Hypothalamus (tissue), 51 donors: ENCODE results near the gene MZT1.

Source experiments
- DNase-seq, 51 donors: peaks; one replicate each; lab custom pipeline; 2025; lab: John Stamatoyannopoulos, UW

The MZT1 gene

DNA sequence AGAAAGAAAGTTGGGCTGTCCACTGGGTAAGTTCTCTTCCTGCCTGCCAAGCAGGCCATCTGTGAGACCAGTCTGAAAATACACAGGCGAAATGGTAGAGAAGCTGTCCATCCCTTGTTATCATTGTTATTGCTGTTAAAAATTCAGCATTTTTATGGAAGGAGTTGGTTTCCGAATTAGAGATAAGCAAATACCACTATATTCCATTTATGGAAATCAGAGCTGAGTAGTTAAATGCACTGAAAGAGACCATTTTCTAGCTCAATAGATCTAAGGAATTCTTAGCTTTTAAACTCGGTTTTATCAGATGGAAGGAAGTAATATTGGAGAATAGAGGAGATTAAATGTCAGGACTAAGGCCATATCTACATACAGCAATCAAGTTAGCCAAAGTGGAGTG is 40.7 kb downstream of the MZT1 start:
- no peak for DNase-seq

DNA sequence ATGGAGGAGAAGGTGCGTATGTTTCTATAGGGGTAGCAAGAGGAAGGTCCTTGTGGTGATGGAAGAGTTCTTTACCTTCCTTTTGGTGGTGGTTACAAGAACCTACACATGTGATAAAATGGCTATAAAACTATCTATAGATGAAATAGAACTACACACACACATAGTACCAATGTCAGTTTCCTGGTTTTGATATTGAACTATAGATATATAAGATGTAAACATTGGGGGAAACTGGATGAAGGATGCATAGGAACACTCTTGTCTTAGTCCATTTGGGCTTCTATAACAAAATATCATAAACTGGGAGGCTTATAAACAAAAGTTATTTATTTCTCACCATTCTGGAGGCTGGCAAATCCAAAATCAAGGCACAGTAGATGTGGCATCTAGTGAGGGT is 47.1 kb downstream of the MZT1 start:
- DNase-seq = no peak

DNA sequence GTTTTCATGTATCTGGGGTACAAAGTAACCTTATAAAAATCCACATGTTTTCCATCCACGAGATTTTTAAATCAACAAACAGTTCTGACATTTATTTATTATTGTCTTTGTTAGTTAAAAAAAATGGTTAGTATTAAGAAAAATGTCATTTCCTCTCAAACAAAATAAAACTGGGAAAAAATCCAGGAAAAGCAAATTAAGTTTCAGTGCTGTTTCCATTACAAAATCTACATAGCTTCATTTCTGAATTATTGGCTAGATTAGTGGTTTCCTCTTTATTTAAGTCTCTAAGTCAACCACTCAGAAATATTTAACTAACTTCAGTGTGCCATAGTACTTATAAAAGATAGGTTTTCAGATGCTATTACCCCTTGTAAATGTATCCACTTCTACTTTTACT is 49.1 kb downstream of the MZT1 start:
- no peak for DNase-seq

DNA sequence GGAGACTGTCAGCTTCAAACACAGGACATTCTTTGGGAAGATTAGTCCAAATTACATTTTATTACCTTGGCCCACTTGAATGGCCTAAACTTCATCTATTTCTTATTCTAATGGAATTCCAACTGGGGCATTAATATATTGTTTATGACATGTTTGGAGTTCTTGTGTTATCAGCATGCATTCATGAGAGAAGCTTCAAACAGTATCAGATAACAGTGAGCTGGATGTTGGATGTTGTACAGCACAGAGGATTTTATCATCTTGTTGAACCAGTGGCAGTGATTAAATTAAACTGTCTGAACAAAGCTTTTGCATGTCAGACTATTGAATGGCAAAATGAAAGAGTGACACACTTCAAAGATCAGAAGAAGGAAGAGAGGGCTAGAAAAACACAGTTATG is 50.0 kb downstream of the MZT1 start:
- no peak for DNase-seq

DNA sequence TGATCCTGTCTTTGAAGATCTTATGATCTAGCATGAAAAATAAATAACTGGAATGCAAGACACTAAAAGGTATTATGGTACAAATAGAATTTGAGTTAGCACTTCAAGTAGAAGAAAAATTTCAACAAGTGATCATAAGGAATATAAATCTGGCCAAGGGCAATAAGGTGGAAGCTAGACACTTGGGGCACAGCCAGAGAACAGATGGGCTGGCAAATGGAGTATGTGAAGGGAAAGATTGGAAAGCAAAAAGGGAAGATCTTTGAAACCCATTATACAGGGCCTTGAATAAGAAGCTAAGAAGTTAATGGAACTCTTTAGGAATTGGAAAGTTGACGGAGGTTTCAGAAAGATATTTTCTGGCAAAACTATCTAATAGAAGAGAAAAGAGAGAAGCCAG is 61.0 kb downstream of the MZT1 start:
- DNase-seq = no peak

DNA sequence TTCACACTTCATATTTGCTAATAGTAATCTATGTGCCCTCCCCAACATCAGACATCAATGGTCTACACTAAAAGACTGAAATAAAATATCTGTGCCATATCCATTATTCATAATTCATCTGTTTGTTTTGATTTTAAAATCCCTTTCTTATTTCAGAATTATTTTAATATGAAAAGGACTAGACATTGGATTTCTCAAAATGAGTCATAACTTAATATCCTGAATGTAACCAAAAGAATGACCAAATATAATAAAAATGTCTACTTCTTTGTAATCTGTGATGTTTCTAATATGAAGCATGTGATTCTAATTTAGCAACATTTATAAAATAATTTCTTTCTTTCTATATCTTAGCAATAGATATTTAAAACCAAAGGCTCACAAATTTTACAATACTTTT is 64.9 kb downstream of the MZT1 start:
- no peak for DNase-seq
